Vagina (tissue), 2 donors: Measurements from ENCODE around the gene SVIL.
A peak's percentile ranks its signal among the peaks of the same experiment; 100 is the strongest.

Experiments used
- CTCF ChIP-seq, 3 experiments: fragments of 450-650 bp in 2 of 3; fragments of 200-600 bp in 1 of 3; sonication (generic) in 1 of 3; IDR thresholded peaks; one replicate each; pipeline ENCODE4 v1.5.1; 2017 to 2019; ENCODE audit warnings: antibody characterized with exemption in 3 of 3, mild to moderate bottlenecking in 2 of 3, moderate library complexity in 2 of 3
- POLR2A ChIP-seq, 2 donors: fragments of 450-650 bp; IDR thresholded peaks; one replicate each; pipeline ENCODE4 v1.6.1; 2017; ENCODE audit warnings: antibody characterized with exemption in 2 of 2, mild to moderate bottlenecking in 2 of 2, moderate library complexity in 2 of 2

GRCh38 chr10:29643771-29644501, 9.2 kb upstream of the SVIL start:
- TF ChIP-seq CTCF (IDR thresholded peaks at IDR 0.05) (peak in 1 of 3 experiments; percentile 9), POLR2A (IDR thresholded peaks at IDR 0.05) (no peak)
